GM19463 (cell line): ENCODE results near the gene APOL5.
A peak's percentile ranks its signal among the peaks of the same experiment; 100 is the strongest.

Experiments used
- ATAC-seq: cut with Tn5 transposase; IDR thresholded peaks from one replicate; pipeline ENCODE4 v1.9.1; 2021; ENCODE audit warnings: mild to moderate bottlenecking, moderate library complexity; ENCODE audit not compliant: unreplicated experiment

The APOL5 gene

GRCh38 chr22:35740616-35741015 lies 22.9 kb downstream of the APOL5 start:
- ATAC-seq = no peak

GRCh38 chr22:35742342-35743100 lies 24.8 kb downstream of the APOL5 start:
- ATAC-seq = no peak

GRCh38 chr22:35743326-35743860 lies 25.7 kb downstream of the APOL5 start:
- no peak for ATAC-seq

GRCh38 chr22:35746248-35746647 lies 28.6 kb downstream of the APOL5 start:
- ATAC-seq = no peak

- ATAC-seq = no peak
These were observed 29.5 kb downstream of the APOL5 start for GRCh38 chr22:35746946-35747703.

GRCh38 chr22:35749808-35750207 lies 32.1 kb downstream of the APOL5 start:
- peak; percentile 87 for ATAC-seq

- ATAC-seq = no peak
These were observed 34.6 kb downstream of the APOL5 start for GRCh38 chr22:35752006-35752862.

GRCh38 chr22:35752863-35753189 lies 35.2 kb downstream of the APOL5 start:
- no peak for ATAC-seq

GRCh38 chr22:35754761-35755160 lies 37.1 kb downstream of the APOL5 start:
- no peak for ATAC-seq

GRCh38 chr22:35756722-35757121 lies 39.0 kb downstream of the APOL5 start:
- ATAC-seq = no peak

GRCh38 chr22:35758394-35758793 lies 40.7 kb downstream of the APOL5 start:
- no peak for ATAC-seq

GRCh38 chr22:35761037-35761436 lies 43.4 kb downstream of the APOL5 start:
- ATAC-seq = no peak

GRCh38 chr22:35766654-35767580 lies 49.2 kb downstream of the APOL5 start:
- no peak for ATAC-seq

GRCh38 chr22:35769974-35770373 lies 52.3 kb downstream of the APOL5 start:
- no peak for ATAC-seq

- ATAC-seq = no peak
These were observed 57.7 kb downstream of the APOL5 start for GRCh38 chr22:35775339-35775738.

- ATAC-seq = no peak
These were observed 59.8 kb downstream of the APOL5 start for GRCh38 chr22:35777335-35777975.
